ENCODE data around the gene POU6F2.

The POU6F2 gene

DNA sequence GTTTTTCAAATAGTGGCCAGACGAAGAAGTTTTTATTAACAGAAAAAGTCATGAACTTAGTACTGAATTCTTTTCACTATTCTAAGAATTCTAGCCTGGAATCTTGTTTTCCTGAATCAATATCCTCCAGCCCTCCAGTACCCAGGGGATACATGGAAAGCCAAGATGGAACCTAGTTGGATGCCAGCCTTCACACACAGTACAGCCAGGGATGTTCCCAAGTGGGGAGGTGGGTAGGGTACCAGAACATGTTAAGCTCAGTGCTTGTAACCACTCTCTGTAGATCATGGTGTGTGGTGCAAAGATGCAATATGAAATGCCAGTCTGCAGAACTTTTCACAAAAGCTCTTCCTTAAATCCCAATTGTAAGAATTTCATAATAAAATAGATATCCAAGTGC lies 128.0 kb downstream of the POU6F2 start:
- in situ Hi-C loops (cut with HindIII; ENCODE audit: low sequenced_read_pairs): no loop called here

DNA sequence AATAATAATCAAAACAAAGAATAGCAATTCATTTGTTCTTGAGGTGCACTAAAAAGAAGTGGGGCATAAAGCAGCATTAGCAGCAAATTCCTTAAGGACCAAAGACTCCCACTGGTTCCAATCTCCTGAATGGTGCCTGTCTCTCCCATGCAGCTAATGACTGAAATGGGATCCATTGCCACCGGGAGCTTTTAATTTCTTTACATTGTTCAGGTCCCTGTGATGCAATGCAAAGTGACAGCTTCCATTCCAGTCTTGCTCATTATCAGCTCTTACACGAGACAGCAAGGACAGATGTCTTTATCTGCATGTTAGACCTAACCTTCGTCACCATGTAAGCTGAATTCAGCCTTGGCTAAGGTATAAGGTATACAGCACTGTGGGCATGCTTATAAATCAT lies 148.1 kb downstream of the POU6F2 start:
- in situ Hi-C loops (cut with HindIII; ENCODE audit: low sequenced_read_pairs): no loop called here

- in situ Hi-C loops (cut with HindIII; ENCODE audit: low sequenced_read_pairs): no loop called here
Observed at GRCh38 chr7:39127058-39127457, 149.3 kb downstream of the POU6F2 start.

GRCh38 chr7:39128287-39128843 lies 150.7 kb downstream of the POU6F2 start:
- in situ Hi-C loops (cut with HindIII; ENCODE audit: low sequenced_read_pairs): no loop called here

GRCh38 chr7:39130274-39130673 lies 152.6 kb downstream of the POU6F2 start:
- in situ Hi-C loops (cut with HindIII; ENCODE audit: low sequenced_read_pairs): loop anchor here (10.0 kb wide), 1 partner anchor 75 kb away; no protein-coding TSS in a partner anchor

DNA sequence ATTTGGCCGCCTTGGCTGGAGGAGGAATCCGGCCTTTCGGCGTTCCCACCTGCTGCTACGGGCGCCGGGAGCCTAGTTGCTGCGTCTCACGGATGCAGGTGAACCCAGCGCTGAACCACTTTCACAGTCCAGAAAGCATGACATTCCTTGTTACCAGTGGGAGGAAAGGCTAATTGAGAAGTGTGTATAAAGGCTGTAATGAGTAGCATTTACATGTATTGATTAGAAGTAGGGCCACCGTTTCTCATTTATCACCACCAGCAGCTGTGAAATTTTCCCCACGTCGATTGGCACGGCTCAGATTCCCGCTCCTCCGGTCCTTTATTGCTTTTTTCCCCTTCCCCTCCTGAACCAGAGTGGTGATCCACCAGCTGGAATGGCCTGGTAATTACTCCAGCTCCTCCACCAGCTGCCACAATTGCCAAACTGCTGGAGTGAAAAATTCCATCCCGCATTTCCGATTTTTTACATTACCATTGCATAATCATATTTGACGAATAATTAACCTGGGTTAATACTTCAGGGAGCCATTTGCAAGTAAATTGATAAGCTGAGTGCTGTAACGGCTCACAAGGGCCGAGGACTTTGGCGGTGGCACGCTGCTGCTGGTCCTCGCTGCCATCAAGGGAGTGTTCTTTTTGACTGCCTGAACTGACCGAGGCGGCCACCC lies 153.3 kb downstream of the POU6F2 start:
- in situ Hi-C loops (cut with HindIII; ENCODE audit: low sequenced_read_pairs): loop anchor here (10.0 kb wide), 1 partner anchor 74 kb away; no protein-coding TSS in a partner anchor

- in situ Hi-C loops (cut with HindIII; ENCODE audit: low sequenced_read_pairs): loop anchor here (10.0 kb wide), 1 partner anchor 72 kb away; no protein-coding TSS in a partner anchor
Observed at GRCh38 chr7:39132306-39132705, 154.6 kb downstream of the POU6F2 start.

GRCh38 chr7:39133088-39133487 lies 155.4 kb downstream of the POU6F2 start:
- in situ Hi-C loops (cut with HindIII; ENCODE audit: low sequenced_read_pairs): loop anchor here (10.0 kb wide), 1 partner anchor 72 kb away; no protein-coding TSS in a partner anchor

GRCh38 chr7:39137480-39137879 lies 159.8 kb downstream of the POU6F2 start:
- in situ Hi-C loops (cut with HindIII; ENCODE audit: low sequenced_read_pairs): loop anchor here (10.0 kb wide), 1 partner anchor 67 kb away; no protein-coding TSS in a partner anchor

- in situ Hi-C loops (cut with HindIII; ENCODE audit: low sequenced_read_pairs): no loop called here
Observed at GRCh38 chr7:39142750-39143149, 165.0 kb downstream of the POU6F2 start.

DNA sequence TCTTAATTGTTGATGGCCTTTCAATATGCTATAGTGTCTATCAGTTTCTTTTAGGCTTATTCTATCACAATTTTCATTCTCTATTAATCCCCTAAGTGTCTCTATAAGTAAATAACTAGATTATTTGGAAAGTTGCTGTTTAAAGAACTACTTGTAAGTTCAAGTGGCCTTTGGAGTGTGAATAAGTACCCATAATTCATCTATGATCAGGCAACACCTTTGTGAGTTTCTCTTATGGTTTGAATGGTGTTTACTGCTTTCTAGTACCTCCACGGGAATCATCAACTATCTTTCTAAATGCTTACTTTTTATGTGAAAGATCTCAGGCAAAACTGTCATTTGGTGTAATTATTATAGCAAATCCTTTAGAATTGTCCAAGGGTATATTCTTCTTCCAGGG lies 166.7 kb downstream of the POU6F2 start:
- in situ Hi-C loops (cut with HindIII; ENCODE audit: low sequenced_read_pairs): no loop called here

DNA sequence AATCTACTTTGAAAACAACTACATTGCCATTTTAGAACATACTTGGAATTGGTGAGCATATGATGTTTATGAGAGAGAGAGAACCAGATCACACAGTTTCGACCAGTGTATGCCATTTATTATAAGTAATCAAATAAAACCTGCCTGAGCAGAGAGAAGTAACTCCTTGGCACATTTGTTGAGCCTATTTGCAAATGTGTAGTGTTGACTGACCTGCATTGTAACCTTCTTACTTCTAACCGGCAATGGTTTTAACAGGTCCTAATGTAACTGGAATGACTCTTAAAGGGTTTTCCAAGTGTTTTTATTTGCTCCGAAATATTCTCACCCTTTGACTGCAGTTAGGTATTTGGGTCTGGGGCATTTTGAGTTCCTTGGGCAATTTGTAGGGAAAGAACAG lies 167.6 kb downstream of the POU6F2 start:
- in situ Hi-C loops (cut with HindIII; ENCODE audit: low sequenced_read_pairs): no loop called here

DNA sequence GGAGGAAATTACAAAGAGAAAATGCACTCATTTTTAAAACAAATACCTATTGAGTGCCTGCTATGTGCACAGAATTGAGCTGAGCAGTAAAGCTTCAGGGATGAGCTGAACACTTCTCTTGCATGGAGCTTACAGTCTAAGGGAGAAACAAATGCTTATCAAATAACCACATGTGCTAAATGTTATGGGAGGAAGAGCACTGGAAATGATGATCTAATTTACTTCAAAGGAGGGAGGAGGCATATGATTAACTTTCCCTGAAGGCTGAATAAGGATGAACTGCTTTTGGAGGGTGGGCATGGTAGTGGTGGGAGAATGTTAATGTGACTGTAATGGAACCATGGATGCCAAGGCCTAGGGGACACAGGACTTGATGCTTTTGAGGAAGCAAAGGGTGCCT lies 168.2 kb downstream of the POU6F2 start:
- in situ Hi-C loops (cut with HindIII; ENCODE audit: low sequenced_read_pairs): no loop called here

DNA sequence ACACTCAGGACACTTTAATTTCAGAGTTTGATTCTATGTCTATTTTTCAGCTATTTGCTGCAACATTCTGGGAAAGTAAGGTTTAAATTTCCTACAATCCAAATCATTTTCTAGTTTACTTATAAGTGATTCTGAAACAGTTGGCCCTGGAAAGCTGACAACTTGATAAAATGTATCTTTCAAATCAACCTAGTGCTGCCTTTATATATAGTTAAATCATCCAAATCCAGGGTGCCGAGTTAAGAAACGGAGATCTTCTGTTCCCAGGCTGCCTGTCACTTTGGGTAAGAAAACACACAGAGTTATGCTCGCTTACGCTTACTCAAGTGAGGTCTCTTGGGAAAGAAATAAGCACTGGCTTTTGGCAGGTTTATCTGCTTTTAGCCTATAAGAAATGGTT lies 175.0 kb downstream of the POU6F2 start:
- in situ Hi-C loops (cut with HindIII; ENCODE audit: low sequenced_read_pairs): no loop called here

DNA sequence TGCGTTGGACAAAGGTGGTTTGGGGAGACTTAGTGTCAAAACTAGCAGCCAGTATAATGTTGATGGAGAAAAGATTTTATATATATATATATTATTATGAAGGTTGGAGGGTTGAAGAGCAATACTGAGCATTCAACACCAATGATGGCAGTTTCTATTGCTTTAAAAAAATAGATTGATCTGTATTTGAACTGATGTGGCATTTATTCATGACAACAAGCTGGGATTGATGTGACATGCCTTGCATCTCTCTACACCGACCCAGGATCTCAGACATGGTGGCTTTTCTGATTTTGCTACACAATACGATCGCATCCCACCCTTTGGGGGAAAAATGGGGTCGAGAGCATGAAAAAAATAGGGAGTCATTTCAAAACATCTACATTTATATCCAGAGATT lies 175.4 kb downstream of the POU6F2 start:
- in situ Hi-C loops (cut with HindIII; ENCODE audit: low sequenced_read_pairs): no loop called here

GRCh38 chr7:39153647-39154046 lies 175.9 kb downstream of the POU6F2 start:
- in situ Hi-C loops (cut with HindIII; ENCODE audit: low sequenced_read_pairs): no loop called here

DNA sequence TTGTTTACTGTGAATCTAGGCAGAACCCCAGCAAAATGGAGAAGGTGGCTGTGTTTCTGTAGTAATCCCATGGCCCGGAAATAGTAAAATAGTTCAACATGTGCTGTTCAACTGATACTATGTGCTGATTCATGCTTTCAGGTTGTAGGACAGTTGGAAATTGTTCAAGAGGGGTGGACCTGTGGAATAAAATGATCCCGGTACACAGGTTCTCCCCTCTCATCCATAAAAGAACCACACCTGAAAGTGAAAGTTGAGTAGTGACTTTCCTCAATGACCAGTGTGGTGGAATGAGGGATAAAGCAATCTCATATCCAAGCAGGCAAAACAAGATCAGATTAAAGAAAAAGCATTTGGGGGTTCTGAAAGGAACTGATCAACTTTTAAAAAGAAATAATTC lies 177.1 kb downstream of the POU6F2 start:
- in situ Hi-C loops (cut with HindIII; ENCODE audit: low sequenced_read_pairs): no loop called here

DNA sequence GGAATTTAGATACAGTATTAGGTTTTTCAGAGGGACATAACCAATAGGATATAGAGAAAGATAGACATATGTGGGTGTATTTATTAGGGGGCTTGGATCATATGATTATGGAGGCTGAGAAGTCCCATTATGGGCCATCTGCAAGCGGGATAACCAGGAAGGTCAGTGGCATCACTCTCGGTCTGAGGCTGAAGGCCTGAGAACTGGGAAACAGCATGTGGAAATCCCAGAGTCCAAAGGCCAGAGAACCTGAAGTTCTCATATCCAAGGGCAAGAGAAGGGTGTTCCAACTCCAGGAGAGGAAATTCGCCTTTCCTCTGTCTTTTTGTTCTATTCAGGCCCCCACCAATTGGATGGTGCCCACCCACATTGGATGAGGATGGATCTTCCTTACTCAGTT lies 180.7 kb downstream of the POU6F2 start:
- in situ Hi-C loops (cut with HindIII; ENCODE audit: low sequenced_read_pairs): no loop called here

- in situ Hi-C loops (cut with HindIII; ENCODE audit: low sequenced_read_pairs): no loop called here
Observed at GRCh38 chr7:39161903-39162302, 184.2 kb downstream of the POU6F2 start.

DNA sequence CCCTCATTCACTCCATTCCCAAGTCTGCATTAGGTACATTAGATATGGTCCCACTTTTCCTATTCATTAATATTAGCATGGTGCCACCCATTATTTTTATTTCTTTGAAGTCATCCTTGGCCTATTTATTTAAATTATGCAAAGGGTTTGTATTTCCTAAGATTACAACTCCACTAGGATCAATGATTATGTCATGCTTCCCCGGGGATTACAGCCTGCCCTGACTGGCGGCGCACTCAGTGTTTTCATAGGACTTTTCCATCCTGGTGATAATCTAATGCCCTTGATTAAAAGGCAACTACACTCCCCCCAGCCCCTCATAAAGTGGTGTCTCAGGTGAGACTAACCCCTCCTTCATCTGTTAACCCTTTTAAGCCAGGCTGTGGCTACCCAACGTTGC lies 187.2 kb downstream of the POU6F2 start:
- in situ Hi-C loops (cut with HindIII; ENCODE audit: low sequenced_read_pairs): no loop called here

DNA sequence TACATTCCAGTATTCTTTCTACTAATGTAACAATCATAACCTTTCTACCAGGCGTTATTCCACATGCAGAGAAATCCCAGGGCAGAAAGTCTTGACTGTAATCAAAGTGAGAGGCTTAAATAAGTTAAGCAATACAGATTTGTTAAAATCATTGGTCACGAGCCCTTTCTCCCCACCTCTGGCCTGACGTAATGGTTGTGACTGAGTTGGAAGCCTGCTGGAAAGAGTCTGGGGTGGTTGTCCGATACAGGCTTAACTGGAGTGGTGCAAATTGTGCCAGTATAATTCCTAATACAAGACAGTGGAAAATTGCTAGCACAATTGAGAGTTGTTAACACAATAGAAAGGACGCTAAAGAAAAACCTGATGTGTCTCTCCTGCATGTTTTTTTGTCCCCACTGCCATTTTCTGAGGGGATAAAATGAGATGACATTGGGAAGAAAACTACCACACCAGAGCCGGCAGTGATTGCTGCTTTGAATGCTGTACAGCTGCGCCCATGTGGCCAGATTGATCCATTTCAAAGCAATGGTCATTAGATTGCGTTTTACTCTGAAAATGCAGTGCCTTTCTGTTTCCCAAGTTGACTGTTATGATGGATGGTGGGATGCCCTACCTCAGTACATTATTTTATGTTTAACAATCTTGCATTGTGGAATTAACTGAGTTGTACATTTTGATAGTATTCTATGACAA lies 190.8 kb downstream of the POU6F2 start:
- in situ Hi-C loops (cut with HindIII; ENCODE audit: low sequenced_read_pairs): no loop called here

- in situ Hi-C loops (cut with HindIII; ENCODE audit: low sequenced_read_pairs): no loop called here
Observed at GRCh38 chr7:39172137-39172536, 194.4 kb downstream of the POU6F2 start.
